Parathyroid adenoma (tissue), 2 donors: ENCODE results near the gene NOS2.

Source experiments
- H2AFZ ChIP-seq: fragments of 300-600 bp; sonication (generic); one replicate; pipeline ENCODE4 v1.7.0; 2017; ENCODE audit warnings: antibody characterized with exemption, mild to moderate bottlenecking
- H3K27ac ChIP-seq: fragments of 300-600 bp; sonication (generic); one replicate; pipeline ENCODE4 v1.7.0; 2017
- H3K27me3 ChIP-seq: fragments of 300-600 bp; sonication (generic); one replicate; pipeline ENCODE4 v1.7.0; 2017; ENCODE audit warnings: low read length; ENCODE audit not compliant: control insufficient read depth, insufficient read depth
- H3K36me3 ChIP-seq: fragments of 300-600 bp; sonication (generic); one replicate; pipeline ENCODE4 v1.7.0; 2017; ENCODE audit warnings: low read length; ENCODE audit not compliant: control insufficient read depth, insufficient read depth
- H3K4me1 ChIP-seq: fragments of 300-600 bp; sonication (generic); one replicate; pipeline ENCODE4 v1.7.0; 2017; ENCODE audit warnings: control low read depth
- H3K4me2 ChIP-seq: fragments of 300-600 bp; sonication (generic); one replicate; pipeline ENCODE4 v1.7.0; 2017; ENCODE audit warnings: low read length
- H3K4me3 ChIP-seq: fragments of 300-600 bp; sonication (generic); one replicate; pipeline ENCODE4 v1.7.0; 2017; ENCODE audit warnings: low read depth, low read length
- H3K79me2 ChIP-seq: fragments of 300-600 bp; sonication (generic); one replicate; pipeline ENCODE4 v1.7.0; 2017; ENCODE audit warnings: control low read depth
- H3K9ac ChIP-seq: fragments of 300-600 bp; sonication (generic); one replicate; pipeline ENCODE4 v1.7.0; 2017; ENCODE audit warnings: mild to moderate bottlenecking
- H3K9me3 ChIP-seq: fragments of 300-600 bp; sonication (generic); one replicate; pipeline ENCODE4 v1.7.0; 2017; ENCODE audit warnings: low read length; ENCODE audit not compliant: control insufficient read depth
- CTCF ChIP-seq: fragments of 300-600 bp; sonication (generic); IDR thresholded peaks from one replicate; pipeline ENCODE4 v1.7.0; 2017; ENCODE audit warnings: antibody characterized with exemption, mild to moderate bottlenecking
- donor health status: primary hyperparathyroidism.

The NOS2 gene

DNA sequence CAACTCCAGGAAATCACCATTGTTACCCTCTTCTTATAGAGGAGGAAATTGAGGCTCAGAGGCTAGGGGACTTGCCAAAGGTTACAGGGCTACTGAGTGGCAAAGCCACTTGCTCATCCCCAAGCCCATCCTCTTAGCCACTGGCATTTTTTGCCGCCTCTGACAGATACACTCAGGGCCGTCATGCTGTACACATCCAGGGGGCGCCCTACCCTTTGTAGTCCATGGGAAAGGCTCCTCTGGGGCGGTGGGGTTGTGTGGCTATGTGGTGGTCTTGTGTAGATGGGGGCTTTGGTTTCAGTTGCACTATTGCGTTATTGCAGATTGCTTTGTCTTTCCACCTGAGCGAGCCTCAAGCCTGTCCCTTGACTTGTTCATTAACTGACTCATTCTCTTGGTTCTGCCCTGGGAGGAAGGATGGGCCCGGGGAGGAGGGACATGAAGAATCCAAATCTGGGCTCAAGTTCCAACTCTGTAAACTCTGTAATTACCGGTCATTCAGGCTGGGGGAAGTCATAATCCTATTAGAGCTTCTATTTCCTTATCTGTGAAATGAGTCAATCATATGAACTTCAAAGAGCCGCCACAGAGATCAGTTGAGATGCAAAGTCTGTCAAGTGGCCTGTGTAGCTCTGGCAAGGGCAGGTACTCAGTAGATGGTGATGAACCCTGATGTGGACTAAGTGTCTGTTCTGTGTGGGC, 2.8 kb downstream of the NOS2 start:
- Histone ChIP-seq H3K9me3 (no peaks in the 10 kb centered on the region), H3K36me3 (no peaks in the 10 kb centered on the region), H3K4me2 (no peak overlapping the region), H3K27me3 (no peaks in the 10 kb centered on the region), H2AFZ (no peak overlapping the region), H3K4me3 (no peak overlapping the region), H3K79me2 (no peaks in the 10 kb centered on the region), H3K27ac (no peak overlapping the region), H3K9ac (no peak overlapping the region), H3K4me1 (no peaks in the 10 kb centered on the region)
- no peak for TF ChIP-seq CTCF

GRCh38 chr17:27793906-27794569, 6.3 kb downstream of the NOS2 start:
- Histone ChIP-seq H3K9me3 (no peaks in the 10 kb centered on the region), H2AFZ (peak overlapping the region; percentile 74), H3K4me3 (peak overlapping the region; percentile 20), H3K36me3 (no peaks in the 10 kb centered on the region), H3K4me2 (peak overlapping the region; percentile 67), H3K79me2 (no peaks in the 10 kb centered on the region), H3K27me3 (no peaks in the 10 kb centered on the region), H3K9ac (no peak overlapping the region), H3K27ac (no peak overlapping the region), H3K4me1 (no peaks in the 10 kb centered on the region)
- no peak for TF ChIP-seq CTCF

DNA sequence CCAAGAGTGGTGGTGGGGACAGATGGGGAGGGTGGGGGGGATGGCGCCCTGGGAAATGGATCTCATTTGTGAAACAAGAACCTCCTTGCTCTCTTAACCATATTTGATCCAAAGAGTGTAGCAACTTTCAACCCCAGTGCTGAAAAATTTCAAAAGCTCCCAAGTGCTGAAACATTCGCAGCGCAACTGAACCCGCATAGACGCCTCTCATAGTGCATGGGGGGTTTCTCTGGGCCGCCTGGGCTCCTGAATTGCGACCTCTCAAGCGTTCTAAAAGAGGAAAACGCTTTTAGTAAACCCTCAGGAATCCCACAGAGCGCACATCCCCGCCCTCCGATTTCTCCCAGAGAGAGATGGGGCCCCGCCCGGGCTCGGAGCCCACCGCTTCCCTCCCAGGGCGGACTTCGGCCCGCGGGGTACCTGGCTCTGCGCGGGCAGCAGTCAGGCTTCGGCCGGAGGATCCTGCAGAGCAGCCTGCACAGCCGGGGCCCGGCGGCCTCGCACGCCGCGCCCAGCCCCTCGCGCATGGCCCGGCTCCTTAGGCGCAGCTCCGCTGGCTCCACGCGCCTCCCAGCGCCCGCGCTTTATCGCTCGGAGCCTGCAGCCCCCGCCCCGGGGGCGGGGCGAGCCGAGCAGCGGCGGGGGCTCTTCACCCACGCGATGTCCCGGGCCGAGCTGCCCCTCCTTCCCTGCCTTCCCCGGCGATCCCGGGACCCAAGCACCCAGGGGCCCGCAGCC, 7.0 kb downstream of the NOS2 start:
- Histone ChIP-seq H3K4me3 (peak overlapping the region; percentile 20), H3K9me3 (no peaks in the 10 kb centered on the region)

GRCh38 chr17:27792095-27792494, 8.2 kb downstream of the NOS2 start:
- Histone ChIP-seq H3K27ac (no peak overlapping the region), H3K79me2 (no peaks in the 10 kb centered on the region), H3K27me3 (no peaks in the 10 kb centered on the region)

More for the DNA sequence above, 7.0 kb downstream of the NOS2 start:
- H3K27ac ChIP-seq, result no peak overlapping the region
- H3K36me3 ChIP-seq, result no peaks in the 10 kb centered on the region
- H3K4me2 ChIP-seq, result peak overlapping the region; percentile 67
- no peaks in the 10 kb centered on the region for H3K79me2 ChIP-seq
- H3K9ac ChIP-seq, result no peak overlapping the region
- no peaks in the 10 kb centered on the region for H3K4me1 ChIP-seq
- H3K27me3 ChIP-seq, result no peaks in the 10 kb centered on the region
- TF ChIP-seq CTCF, result no peak
- peak overlapping the region; percentile 74 for H2AFZ ChIP-seq

More at GRCh38 chr17:27792095-27792494, 8.2 kb downstream of the NOS2 start:
- no peak overlapping the region for H3K9ac ChIP-seq
- no peak overlapping the region for H3K4me3 ChIP-seq
- no peaks in the 10 kb centered on the region for H3K4me1 ChIP-seq
- no peak overlapping the region for H3K4me2 ChIP-seq
- TF ChIP-seq CTCF, result no peak
- no peak overlapping the region for H2AFZ ChIP-seq
- H3K9me3 ChIP-seq, result no peaks in the 10 kb centered on the region
- no peaks in the 10 kb centered on the region for H3K36me3 ChIP-seq
